GM19467 (cell line): ENCODE measurements around the gene CDK12.
"Not testable (repeated sequence)": the region's sequence is repeated elsewhere in the genome, so short reads cannot be mapped to it uniquely, and the experiment has no call there.

ENCODE experiments used
- ATAC-seq: cut with Tn5 transposase; IDR thresholded peaks from one replicate; pipeline ENCODE4 v1.9.1; 2021; ENCODE audit warnings: mild to moderate bottlenecking, moderate library complexity; ENCODE audit not compliant: unreplicated experiment

Gene CDK12

DNA sequence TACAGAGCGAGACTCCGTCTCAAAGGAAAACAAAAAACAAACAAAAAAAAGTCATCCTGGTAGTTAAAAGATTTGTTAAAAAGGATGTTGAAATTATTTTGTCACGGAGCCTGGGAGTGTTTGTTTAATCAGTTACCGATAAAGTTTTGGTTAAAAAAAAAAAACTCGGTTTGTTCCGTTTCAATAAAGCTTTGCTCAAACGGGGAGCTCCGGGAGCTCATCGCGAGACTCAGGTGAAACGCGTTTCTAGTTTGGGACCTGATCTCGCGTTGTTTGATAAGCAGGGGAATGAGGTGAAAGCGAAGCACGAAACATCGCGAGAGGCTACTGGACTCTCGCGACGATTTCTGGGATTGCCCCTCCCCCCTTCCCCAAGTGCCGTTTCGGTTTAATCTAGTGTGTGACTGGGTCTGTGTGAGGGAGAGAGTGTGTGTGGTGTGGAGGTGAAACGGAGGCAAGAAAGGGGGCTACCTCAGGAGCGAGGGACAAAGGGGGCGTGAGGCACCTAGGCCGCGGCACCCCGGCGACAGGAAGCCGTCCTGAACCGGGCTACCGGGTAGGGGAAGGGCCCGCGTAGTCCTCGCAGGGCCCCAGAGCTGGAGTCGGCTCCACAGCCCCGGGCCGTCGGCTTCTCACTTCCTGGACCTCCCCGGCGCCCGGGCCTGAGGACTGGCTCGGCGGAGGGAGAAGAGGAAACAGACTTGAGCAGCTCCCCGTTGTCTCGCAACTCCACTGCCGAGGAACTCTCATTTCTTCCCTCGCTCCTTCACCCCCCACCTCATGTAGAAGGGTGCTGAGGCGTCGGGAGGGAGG lies at the start of gene CDK12:
Gene CDK12 (plus strand): TSS at position 374 of the 813 bp plus-strand sequence. CDS start 586 bp downstream, outside the sequence.
- peak; percentile 56 for ATAC-seq

DNA sequence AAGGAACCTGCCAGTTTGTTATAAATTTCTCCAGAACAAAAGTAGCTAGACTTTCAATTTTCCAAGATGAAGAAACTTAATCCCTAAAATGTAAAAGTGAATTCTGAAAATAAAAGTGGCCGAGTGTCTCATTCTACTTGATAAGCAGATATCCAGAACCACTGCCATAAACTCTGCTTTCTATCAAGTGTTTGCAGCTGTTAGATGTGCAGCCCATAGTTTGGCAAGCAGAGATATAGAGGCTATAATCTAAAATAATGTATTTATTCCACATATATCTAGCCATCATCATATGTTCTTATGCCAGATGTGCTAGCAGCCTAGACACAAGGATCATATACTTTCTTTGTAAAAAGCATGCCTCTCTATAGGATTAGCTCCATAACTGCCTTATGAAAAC lies 45.1 kb upstream of the CDK12 start:
- ATAC-seq: no peak

DNA sequence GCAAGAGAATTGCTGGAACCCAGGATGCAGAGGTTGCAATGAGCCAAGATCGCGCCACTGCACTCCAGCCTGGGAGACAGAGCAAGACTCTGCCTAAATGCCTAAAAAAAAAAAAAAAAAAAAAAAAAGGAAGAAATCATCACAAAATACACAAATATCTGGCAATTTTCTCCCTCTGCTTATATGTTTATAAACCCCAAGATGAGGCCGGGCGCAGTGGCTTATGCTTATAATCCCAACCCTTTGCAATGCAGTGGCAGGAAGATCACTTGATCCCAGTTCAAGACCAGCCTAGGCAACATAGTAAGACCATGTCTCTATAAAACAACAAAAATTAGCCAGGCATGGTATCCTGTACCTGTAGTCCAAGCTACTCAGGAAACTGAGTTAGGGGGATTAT lies 31.7 kb upstream of the CDK12 start:
- no peak for ATAC-seq

DNA sequence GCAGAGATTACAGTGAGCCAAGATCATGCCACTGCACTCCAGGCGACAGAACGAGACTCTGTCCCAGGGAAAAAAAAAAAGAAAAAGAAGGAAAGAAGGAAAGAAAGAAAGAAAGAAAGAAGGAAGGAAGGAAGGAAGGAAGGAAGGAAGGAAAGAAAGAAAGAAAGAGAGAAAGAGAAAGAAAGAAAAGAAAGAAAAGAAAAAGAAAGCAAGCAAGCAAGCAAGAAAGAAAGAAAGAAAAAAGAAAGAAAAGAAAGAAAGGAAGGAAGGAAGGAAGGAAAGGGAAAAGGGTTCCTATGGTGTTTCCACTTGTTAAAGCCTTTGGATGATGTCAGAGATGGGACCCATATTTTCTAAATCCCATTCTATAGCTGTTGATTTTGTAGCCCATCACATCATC lies 21.4 kb upstream of the CDK12 start:
- not testable (repeated sequence) for ATAC-seq

DNA sequence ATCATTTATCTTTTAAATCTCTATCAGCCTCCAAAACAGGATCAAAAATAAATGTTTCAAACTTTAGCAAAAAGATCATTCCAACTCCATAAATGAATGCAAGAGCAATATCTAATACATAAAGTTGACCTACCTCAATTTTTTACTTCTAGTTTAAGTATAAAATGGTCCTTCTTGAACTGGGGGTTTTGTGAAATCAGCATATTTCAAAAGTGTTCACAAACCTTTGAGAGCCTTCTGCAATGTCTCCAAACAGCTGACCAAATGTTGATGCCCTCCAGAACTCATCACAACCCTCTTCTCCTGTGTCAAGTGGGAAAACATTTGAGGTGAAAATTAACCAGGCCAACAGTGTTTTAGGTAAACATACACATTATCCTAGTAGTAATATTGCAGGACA lies 18.0 kb upstream of the CDK12 start:
- ATAC-seq: no peak

DNA sequence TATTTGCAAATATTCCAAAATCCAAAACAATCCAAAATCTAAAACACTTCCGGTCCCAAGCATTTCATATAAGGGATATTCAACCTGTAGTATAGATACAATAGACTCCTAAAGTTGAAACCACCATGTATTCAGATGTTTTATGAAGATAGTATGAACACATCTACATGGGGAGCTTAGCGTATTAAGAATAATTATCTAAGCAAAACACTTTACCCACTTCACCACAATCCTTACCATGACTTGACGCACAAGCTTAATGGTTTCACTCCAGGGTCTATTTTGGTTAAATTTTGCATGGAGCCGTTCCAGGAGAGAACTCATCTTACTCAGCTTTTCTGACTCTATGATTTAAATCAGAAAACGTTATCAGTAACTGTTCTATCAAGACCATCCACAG lies 13.7 kb upstream of the CDK12 start:
- ATAC-seq: no peak

DNA sequence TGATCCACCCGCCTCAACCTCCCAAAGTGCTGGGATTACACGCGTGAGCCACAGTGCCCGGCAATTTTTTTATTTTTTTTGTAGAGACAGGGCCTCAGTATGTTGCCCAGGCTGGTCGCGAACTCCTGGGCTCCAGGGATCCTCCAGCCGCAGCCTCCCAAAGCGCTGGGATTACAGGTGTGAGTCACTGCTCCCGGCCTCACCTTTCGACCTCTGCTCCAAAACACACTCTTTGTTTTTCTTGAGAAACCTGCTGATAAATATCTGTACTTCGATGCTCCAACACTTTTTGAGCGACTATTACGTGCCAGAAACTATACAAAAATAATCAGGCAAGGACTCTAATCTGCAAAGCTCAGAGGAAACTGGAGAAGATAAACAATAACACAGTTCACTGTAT lies 11.2 kb upstream of the CDK12 start:
- no peak for ATAC-seq

DNA sequence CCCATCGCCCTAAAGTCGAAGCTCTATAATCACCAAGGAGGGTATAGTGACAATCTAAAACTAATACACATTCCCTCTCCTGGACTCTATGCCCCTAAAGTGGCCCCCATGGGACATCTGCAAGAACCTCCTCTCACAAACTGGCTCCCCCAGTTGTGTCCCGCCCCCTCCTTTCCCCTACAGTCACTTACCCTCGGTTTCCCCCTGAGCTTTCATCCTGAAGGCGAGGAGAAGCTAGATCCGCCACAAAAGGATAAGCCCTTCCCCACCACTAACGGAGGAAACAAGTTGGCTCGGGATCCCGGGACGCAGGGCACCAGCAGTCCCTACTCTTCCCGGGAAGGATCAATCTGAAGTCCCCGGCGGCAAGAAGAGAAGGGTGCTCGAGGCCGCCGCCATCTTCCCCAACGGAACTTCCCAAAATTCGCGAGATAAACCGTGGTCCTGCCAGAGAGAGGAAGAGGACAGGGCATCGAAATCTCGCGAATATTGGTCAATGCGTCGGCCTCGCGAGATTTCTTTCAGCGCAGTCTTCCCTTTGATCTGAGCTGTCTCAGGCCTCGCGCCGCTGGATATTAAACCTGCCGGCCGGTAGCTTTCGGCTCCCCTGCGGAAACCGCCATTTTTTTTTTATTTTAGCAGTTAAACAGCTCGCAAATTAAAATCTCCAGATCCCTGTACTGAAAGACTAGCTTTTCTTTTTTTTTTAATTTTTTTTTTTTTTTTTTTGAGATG lies 10.3 kb upstream of the CDK12 start, which contains the start of gene MED1:
Gene MED1 (minus strand): TSS at position 417 of the 735 bp plus-strand sequence. CDS start 201 bp downstream, at position 216.
- ATAC-seq: peak; percentile 94

DNA sequence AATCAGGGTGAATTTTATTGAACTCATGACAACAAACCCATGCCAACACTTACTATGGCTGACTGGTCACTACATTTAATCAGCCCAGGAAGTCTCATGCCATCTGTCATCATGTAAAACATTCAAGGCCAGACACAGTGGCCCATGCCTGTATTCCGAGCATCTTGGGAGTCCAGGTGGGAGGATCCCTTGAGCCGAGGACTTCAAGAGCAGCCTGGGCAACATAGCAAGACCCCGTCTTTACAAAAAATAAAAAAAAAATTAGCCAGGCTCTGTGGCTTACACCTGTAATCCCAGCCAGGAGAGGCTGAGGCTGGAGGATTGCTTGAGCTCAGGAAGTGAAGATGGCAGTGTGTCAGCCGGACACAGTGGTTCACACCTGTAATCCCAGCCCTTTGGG lies 5.4 kb upstream of the CDK12 start:
- ATAC-seq: no peak

DNA sequence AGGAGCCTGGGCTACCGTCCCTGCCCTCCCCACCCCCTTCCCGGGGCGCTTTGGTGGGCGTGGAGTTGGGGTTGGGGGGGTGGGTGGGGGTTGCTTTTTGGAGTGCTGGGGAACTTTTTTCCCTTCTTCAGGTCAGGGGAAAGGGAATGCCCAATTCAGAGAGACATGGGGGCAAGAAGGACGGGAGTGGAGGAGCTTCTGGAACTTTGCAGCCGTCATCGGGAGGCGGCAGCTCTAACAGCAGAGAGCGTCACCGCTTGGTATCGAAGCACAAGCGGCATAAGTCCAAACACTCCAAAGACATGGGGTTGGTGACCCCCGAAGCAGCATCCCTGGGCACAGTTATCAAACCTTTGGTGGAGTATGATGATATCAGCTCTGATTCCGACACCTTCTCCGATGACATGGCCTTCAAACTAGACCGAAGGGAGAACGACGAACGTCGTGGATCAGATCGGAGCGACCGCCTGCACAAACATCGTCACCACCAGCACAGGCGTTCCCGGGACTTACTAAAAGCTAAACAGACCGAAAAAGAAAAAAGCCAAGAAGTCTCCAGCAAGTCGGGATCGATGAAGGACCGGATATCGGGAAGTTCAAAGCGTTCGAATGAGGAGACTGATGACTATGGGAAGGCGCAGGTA lies 762 bp downstream of the CDK12 start:
- no peak for ATAC-seq

DNA sequence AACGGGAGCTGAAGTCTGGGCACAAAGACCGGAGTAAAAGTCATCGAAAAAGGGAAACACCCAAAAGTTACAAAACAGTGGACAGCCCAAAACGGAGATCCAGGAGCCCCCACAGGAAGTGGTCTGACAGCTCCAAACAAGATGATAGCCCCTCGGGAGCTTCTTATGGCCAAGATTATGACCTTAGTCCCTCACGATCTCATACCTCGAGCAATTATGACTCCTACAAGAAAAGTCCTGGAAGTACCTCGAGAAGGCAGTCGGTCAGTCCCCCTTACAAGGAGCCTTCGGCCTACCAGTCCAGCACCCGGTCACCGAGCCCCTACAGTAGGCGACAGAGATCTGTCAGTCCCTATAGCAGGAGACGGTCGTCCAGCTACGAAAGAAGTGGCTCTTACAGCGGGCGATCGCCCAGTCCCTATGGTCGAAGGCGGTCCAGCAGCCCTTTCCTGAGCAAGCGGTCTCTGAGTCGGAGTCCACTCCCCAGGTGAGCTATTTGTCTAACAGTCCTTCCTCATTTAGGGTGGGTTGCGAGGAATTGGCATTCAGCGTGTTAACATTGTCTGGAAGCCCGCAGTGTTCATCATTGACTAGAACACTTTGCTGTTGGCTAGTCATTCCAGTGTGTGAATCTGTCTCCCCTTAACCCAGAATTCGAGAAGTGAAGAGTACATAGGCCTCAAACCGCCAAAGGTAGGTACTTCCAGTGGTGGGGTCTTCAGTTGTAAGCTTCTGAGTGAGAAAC lies 1.5 kb downstream of the CDK12 start:
- no peak for ATAC-seq

DNA sequence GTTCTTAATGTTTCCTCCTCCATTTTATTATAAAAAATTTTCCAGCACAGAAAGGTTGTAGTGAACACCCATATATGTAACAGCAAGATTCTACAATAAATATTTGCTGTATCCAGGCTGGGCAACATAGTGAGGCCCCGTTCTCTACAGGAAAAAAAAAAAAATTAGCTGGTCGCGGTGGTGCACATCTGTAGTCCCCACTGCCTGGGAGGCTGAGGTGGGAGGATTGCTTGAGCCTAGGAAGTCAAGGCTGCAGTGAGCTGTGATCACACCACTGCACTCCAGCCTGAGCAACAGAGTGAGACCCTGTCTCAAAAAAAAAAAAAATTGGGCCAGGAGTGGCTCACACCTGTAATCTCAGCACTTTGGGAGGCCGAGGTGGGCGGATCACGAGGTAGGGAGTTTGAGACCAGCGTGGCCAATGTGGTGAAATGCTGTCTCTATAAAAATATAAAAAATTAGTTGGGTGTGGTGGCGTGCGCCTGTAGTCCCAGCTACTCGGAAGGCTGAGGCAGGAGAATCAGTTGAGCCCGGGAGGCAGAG lies 3.4 kb downstream of the CDK12 start:
- not testable (repeated sequence) for ATAC-seq

DNA sequence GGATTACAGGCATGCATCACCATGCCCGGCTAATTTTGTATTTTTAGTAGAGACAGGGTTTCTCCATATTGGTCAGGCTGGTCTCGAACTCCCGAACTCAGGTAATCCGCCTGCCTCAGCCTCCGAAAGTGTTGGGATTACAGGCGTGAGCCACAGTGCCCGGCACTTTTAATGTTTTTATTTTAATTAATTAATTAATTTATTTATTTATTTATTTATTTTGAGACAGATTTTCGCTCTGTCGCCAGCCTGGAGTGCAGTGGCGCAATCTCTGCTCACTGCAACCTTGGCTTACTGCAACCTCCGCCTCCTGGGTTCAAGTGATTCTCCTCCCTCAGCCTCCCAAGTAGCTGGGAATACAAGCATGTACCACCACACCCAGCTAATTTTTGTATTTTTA lies 7.3 kb downstream of the CDK12 start:
- not testable (repeated sequence) for ATAC-seq

DNA sequence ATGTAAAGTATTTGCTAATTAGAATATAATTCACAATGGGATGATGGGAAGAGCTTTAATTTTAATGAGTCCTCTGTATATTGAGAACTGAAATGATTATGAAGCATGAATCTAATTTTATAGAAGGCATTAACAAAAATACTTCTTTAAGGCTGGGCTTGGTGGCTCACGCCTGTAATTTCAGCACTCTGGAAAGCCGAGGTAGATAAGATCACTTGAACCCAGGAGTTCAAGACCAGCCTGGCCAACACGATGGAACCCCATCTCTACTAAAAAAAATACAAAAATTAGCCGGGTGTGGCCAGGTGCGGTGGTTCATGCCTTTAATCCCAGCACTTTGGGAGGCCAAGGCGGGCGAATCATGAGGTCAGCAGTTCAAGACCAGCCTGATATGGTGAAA lies 12.0 kb downstream of the CDK12 start:
- no peak for ATAC-seq

DNA sequence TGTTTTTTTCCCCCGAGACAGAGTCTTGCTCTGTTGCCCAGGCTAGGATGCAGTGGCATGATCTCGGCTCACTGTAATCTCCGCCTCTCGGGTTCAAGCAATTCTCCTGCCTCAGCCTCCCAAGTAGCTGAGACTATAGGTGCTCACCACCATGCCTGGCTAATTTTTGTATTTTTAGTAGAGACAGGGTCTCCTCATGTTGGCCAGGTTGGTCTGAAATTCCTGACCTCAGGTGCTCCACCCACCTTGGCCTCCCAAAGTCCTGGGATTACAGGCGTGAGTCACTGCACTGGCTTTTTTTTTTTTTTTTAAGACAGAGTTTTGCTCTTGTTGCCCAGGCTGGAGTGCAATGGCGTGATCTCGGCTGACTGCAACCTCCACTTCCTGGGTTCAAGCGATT lies 18.3 kb downstream of the CDK12 start:
- not testable (repeated sequence) for ATAC-seq

DNA sequence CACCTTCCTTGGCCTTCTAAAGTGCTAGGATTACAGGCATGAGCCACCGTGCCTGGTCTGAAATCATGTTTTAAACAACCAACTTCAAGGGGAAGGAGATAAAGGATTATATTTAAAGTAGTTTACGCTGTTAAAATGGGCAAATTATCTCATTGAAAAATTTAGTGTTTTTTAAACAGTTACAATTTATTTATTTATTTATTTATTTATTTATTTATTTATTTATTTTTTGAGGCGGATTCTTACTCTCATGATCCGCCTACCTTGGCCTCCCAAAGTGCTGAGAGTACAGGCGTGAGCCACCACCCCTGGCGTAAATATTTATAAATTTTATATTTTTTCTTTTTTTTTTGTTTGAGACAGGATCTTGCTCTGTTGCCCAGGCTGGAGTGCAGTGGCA lies 22.2 kb downstream of the CDK12 start:
- no peak for ATAC-seq

DNA sequence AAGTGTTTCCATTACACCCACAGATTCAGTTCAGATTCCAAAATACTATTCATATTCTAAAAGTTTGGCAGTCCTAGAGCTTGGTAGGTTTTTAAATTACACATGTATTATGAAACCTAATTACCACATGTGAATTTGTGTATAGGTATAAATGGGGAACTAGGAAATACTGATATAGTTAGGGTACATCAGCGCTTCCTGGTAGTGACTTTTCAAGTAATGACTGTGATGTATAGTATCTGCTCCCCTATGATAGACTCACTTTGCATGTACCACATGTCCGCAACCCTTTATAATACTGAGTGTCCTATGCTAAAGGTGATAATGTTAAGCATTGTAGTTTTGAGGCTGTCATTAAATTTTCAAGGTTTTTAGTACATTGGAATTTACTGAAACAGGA lies 22.9 kb downstream of the CDK12 start:
- ATAC-seq: no peak

DNA sequence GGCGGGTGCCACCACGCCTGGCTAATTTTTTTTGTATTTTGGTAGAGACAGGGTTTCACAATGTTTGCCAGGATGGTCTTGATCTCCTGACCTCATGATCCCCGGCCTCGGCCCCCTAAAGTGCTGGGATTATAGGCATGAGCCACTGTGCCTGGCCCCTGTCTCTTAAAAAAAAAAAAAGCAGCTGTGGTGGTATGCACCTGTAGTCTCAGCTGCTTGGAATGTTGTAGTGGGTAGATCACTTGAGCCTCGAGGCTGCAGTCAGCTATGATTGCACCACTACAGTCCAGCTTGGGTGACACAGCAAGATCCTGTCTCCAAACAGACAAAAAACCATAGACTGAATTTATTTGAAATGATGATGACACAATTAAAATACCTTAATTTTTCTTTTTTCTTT lies 24.3 kb downstream of the CDK12 start:
- ATAC-seq: no peak

DNA sequence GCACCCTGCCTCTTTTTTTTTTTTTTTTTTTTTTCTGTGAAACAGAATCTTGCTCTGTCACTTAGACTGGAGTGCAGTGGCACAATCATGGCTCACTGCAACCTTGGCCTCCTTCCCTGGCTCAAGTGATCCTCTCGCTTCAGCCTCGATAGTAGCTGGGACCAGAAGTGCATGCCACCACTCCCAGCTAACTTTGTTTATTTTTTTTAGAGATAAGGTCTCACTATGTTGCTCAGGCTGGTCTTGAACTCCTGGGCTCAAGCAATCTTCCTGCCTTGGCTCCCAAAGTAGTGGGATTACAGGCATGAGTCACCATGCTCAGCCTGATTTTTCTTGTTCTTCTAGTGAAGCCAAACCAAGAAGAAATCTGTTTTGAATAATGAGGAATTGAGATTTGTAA lies 25.0 kb downstream of the CDK12 start:
- no peak for ATAC-seq

DNA sequence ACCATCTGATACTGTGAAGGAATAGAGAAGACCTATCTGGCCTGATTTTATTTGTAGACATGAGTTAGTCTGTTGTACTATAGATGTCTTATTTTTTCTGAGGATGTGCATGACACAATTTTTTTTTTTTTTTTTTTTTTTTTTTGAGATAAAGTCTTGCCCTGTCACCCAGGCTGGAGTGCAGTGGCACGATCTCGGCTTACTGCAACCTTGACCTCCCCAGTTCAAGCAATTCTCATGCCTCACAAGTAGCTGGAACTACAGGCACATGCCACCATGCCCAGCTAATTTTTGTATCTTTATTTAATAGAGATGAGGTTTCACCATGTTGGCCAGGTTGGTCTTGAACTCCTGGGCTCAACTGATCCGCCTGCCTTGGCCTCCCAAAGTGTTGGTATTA lies 26.2 kb downstream of the CDK12 start:
- not testable (repeated sequence) for ATAC-seq

DNA sequence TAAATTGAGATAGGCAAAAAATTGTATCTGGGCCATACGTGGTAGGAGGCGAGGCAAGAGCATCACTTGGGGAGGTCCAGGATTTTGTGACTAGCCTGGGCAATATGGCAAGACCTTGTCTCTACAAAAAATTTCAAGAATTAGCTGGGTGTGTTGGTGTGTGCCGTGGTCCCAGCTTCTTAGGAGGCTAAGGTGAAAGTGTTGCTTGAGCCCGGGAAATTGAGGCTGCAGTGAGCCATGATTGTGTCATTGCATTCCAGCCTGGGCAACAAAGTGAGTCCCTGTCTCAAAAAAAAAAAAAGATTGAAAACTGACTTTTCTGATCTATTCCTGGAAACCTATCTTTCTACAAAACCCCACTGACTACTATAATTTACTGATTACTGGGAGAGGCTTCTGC lies 26.7 kb downstream of the CDK12 start:
- ATAC-seq: no peak
